Hindlimb muscle (tissue), 1 donor: ENCODE data around the gene PHF21A. TPM values are rescaled to one million over a fixed set of nuclear protein-coding genes. Genes with fewer than 3 reads are reported as not detected.

Experiments used
- DNase-seq: peaks from one replicate; pipeline ENCODE4 v3.0.0-alpha.2; 2013
- polyA plus RNA-seq: library from polyadenylated mRNA; unstranded; fragments of 120-200 nt; gene quantifications from one replicate; pipeline ENCODE4 v1.2.1, GENCODE V29; 2013; ENCODE audit not compliant: insufficient read length

PHF21A gene
- polyA plus RNA-seq, 1 donor: 37.4 TPM

- no peak for DNase-seq
Measured at GRCh38 chr11:45933846-45934579, 187.2 kb downstream of the PHF21A start.

DNA sequence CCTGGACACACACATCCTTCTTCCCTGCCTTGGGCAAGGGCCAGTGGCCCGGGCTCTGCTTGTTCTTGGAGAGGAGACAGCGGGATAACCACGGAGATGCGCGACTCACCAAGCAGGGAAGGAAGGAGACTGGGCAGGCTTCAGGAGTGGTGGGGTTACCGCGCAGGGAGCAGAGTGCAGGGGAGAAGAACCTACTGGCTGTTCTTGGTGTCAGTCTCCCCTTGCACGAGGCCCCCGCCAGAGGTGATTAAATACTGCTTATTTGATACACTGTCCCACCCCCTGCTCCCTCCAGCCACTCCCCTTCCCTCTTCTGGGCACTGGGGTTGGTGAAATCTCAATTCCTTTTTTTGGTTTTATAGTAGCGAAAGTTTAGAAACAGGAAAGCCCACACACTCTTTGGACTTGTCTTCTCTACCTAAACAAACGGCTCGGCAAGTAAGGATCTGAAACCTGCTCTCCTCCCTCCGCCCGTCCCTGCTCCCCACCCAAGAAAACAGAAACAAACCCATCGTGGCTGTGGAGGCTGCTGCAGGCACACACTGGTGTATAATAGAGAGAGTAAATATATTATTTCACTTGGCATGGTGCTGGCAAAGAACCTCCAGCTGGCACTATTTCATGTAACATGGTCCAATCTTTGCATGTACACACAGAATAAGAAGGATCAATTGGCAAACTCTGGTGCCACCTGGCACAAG lies 188.0 kb downstream of the PHF21A start:
- DNase-seq: no peak

- DNase-seq: no peak
Measured at GRCh38 chr11:45932217-45932616, 189.0 kb downstream of the PHF21A start.

DNA sequence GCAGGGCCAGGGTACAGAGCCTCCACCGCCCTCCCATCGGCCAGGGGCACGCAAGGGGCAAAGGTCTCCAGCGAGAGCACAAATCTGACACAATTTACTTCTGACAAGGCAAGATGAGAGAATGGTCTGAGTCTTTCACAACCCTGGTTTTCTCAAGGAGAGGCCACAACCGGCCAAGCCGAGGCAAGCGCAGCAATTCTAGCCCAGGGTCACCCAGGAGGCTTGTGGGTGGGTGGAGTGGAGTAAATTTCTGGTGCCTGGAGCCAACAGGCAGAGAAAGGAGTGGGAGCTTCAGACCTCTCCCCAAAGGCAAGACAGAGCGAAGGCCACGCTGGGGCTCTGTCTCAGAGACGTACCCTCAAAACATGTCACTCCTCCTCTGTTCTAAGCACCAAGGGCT lies 189.5 kb downstream of the PHF21A start:
- no peak for DNase-seq

DNA sequence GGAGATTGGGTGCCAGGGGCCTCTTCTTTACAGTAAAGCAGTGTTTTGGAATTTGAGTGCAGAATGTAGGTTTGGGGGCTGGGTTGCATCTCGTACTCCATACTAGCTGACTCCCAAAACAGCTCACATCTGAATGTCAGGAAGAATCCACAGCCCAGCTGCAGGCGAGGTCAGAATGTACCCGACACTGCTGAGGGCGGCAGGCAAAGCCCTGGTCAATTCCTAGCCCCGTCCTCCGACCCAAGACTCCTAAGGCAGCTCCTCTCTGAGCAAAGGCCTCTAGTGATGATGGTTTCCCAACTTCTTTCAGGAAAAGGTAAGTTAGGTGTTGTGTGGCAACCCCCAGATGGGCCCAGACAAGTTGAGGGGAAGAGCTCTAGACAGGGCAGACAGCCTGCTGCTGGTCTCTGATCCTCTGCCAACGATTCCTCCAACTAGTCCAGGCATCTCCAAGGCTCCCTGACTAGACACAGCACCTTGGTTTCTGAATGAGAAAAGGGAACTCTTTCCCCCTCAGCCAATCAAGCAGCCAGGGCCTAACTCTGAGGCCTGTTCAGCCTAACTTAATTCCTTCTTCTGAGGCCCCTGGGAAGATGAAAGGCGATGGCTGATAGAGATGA lies 190.2 kb downstream of the PHF21A start:
- DNase-seq: no peak

DNA sequence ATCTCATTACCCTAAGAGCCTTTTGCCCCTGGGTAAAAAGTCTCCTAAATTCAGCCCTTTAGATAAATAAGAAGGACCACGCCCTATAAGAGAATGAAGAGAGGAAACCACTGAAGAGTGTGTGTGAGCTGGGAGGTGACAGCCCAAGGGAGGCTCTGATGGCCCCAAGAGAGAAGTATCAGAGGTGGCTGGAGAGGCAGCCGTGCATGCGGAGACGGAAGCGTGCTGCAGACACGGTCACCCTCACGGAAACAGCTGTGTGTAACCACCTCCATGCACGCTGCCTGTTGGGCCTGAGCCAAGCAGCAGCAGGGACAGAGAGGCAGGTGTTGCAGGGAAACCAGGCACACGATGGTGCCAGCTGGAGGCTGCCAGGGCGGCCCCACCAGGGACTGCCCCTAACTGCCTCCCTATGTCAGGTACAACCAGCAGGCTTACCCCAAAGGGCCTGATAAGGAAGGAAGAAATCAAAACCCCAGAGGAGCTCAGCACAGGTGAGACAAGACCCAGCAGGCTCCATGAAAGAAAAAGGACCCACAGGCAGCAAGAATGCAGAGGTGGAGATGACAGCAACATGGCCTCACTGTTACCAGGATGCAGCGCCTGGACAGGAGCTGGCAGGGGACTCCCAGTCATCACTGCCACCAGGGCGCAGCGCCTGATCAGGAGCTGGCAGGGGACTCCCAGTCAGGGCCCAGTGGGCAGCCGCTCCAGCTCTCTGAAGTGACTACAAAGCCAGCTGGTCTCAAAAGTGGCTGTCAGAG lies 191.0 kb downstream of the PHF21A start:
- no peak for DNase-seq

DNA sequence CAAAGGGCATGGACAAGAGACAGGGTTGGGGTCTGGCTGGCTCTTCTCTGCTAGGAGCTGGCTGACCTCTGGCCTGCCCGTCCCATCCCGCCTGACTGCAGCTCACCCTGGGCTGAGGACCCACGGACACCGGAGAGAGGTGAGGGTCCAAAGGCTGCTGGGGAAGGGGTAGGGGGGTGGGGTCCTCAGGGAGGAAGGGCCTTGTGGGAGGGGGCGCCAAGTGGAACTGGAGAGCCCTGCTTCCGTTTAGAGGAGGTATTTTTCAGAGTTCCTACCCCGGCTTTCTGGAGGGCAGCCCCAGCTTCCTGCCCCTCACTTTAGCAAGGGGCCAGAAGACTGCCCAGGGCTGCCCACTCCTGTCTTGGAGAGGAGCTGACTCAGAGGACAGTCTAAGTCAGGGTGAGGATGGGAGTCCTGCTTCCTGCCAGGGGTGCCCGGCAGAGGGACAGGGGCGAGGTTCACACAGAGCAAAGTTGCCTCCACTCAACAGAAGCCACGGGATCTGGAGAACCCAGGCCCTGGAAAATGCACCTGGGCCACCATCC lies 191.7 kb downstream of the PHF21A start:
- no peak for DNase-seq

GRCh38 chr11:45928535-45929215 lies 192.6 kb downstream of the PHF21A start:
- DNase-seq: no peak

DNA sequence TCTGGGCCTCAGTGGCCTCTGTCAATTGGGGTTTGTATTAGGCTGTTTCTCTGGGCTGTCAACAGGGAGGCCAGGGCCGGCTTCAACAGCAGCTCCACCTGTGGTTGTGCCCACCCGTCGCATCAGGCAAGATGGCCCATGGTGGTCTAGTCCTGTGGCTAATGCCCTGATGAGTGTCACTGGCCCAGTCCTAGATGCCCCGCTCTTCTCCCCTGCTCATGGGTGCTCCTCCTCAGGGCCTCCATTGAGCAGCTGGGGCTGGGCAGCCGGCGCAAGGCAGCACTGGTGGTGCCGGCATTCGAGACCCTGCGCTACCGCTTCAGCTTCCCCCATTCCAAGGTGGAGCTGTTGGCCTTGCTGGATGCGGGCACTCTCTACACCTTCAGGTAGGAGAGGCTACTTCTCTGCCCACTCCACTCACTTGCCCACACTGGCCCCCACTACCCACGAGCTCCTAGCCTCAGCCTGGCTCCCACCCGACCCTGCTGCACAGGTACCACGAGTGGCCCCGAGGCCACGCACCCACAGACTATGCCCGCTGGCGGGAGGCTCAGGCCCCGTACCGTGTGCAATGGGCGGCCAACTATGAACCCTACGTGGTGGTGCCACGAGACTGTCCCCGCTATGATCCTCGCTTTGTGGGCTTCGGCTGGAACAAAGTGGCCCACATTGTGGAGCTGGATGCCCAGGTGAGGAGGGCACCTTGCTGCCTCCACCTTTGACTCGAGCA lies 193.4 kb downstream of the PHF21A start:
- DNase-seq: no peak

DNA sequence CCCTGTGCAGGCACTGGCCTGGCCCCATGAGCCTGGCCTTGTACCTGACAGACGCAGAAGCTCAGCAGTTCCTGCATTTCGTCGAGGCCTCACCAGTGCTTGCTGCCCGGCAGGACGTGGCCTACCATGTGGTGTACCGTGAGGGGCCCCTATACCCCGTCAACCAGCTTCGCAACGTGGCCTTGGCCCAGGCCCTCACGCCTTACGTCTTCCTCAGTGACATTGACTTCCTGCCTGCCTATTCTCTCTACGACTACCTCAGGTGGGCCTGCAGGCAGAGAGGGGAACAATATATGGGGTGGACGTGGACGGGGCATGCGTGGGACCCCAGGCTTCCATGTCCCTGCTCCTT lies 193.9 kb downstream of the PHF21A start:
- no peak for DNase-seq

DNA sequence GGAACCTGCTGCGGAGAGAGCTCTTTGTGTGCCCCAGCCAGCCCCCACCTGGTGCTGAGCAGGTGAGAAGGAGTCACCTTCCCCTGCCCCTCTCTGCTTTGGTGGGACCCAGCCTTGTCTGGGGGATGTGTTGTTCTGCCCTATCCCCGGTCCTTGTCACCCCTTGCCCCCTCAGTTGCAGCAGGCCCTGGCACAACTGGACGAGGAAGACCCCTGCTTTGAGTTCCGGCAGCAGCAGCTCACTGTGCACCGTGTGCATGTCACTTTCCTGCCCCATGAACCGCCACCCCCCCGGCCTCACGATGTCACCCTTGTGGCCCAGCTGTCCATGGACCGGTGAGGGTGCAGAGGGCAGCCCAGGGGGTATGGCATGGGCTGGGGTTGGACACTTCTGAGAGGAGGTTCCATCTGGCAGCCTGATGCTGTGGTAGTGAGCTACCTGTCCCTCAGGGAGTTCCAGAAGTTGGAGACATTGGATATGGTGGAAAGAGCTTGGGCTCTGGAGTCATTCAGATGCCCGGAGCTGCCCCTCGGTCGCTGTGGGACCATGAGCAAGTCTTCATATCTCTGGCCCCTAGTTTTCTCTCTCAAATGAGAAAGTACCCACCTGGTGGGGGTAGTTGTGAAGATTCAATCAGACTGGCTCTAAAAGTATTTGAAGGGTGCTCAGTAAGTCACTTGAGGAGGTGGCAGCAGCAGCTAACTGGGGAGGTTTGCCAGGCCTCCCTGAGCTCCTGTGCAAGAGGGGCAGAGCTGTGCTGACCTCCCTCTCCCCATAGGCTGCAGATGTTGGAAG lies 194.5 kb downstream of the PHF21A start:
- DNase-seq: no peak

GRCh38 chr11:45926001-45926401 lies 195.3 kb downstream of the PHF21A start:
- no peak for DNase-seq

DNA sequence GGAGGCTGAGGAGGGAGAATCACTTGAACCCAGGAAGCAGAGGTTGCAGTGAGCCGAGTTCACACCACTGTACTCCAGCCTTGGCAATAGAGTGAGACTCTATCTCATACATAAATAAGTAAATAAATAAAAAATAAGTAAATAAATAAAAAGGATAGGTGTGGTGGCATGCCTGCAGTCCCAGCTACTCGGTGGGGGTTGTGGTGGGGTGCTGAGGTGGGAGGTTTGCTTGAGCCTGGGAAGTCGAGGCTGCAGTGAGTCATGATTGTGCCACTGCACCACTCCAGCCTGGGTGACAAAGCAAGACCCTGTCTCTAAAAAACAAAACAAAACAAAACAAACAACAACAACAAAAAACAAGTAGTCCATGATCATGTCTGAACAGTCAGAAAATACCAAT lies 195.7 kb downstream of the PHF21A start:
- no peak for DNase-seq

- DNase-seq: no peak
Measured at GRCh38 chr11:45924927-45925326, 196.3 kb downstream of the PHF21A start.

DNA sequence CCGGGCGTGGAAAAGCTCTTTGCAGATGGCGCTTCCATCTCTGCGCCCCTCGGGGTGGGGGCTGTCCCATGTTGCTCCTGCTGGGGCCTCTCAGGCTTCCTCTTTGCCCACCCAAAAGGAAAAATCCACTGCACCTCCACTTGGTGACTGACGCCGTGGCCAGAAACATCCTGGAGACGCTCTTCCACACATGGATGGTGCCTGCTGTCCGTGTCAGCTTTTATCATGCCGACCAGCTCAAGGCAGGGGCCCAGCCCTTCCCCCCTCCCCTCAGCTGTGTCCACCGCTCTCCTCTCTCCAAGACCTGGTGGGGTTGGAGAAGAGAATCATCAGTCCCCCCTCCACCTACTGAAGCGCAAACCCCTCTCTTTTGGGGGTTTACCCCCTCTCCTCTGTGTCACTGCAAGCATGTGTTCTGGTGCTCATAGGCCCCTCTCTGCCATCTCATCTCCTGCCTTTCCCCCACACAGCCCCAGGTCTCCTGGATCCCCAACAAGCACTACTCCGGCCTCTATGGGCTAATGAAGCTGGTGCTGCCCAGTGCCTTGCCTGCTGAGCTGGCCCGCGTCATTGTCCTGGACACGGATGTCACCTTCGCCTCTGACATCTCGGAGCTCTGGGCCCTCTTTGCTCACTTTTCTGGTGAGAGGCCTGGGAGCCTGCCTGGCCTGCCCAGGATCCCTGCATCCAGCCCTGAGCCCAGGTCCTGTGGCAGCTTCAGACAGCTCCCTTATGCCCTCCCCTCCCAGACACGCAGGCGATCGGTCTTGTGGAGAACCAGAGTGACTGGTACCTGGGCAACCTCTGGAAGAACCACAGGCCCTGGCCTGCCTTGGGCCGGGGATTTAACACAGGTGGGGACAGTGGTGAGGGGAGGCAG lies 197.0 kb downstream of the PHF21A start:
- no peak for DNase-seq

GRCh38 chr11:45922425-45923082 lies 198.7 kb downstream of the PHF21A start, which contains the start of gene LARGE2:
TSS of gene LARGE2 (plus strand) at chr11:45922656. CDS start at chr11:45922883, 227 bp downstream.
- DNase-seq: no peak

- DNase-seq: peak; percentile 46
Measured at GRCh38 chr11:45921561-45922424, 199.5 kb downstream of the PHF21A start.
